Natural killer cell treated with Interleukin-12 subunit alpha and Interleukin-12 subunit beta and Interleukin-15 and Interleukin-18, amount 100 ng/mL, for 72 hours (primary cell): Measurements from ENCODE around the gene C1orf74. TPM values are rescaled to one million over a fixed set of nuclear protein-coding genes. Genes with fewer than 3 reads are reported as not detected.
A peak's percentile ranks its signal among the peaks of the same experiment; 100 is the strongest.
"Not testable (repeated sequence)": the region's sequence is repeated elsewhere in the genome, so short reads cannot be mapped to it uniquely, and the experiment has no call there.

Experiments
- ATAC-seq, 2 donors: fragments of 150-1000 bp; cut with Tn5 transposase in 1 of 2; sonication (Bioruptor Pico), chemical (Tn5 transposase) in 1 of 2; 2 replicates each; pipeline ENCODE4 v1.10.0; 2021
- DNase-seq: peaks from one replicate; pipeline ENCODE4 v3.0.0; 2022; ENCODE audit warnings: low spot score
- H3K27ac Mint-ChIP-seq, 2 donors: 1 replicate in 1 of 2; 2 replicates in 1 of 2; pipeline ENCODE4 v1.8.0; 2022; ENCODE audit warnings: mixed read lengths in 2 of 2, mild to moderate bottlenecking in 1 of 2, moderate library complexity in 1 of 2
- H3K27me3 Mint-ChIP-seq, 2 donors: 1 replicate in 1 of 2; 2 replicates in 1 of 2; pipeline ENCODE4 v1.8.0; 2022; ENCODE audit warnings: mixed read lengths in 2 of 2
- H3K36me3 Mint-ChIP-seq: one replicate; pipeline ENCODE4 v1.8.0; 2022; ENCODE audit warnings: mixed read lengths
- H3K4me1 Mint-ChIP-seq, 2 donors: 1 replicate in 1 of 2; 2 replicates in 1 of 2; pipeline ENCODE4 v1.8.0; 2022; ENCODE audit warnings: low read depth in 2 of 2, mixed read lengths in 2 of 2, mild to moderate bottlenecking in 1 of 2
- H3K4me3 Mint-ChIP-seq: one replicate; pipeline ENCODE4 v1.8.0; 2022; ENCODE audit warnings: mixed read lengths
- H3K9me3 Mint-ChIP-seq: 2 replicates; pipeline ENCODE4 v1.8.0; 2022; ENCODE audit warnings: mixed read lengths
- total RNA-seq, 2 donors: library from RNA; stranded (reverse); gene quantifications; one replicate each; pipeline ENCODE4 v1.2.3, GENCODE V29; 2022

The C1orf74 gene
- total RNA-seq, 2 donors from 2014 or later, result 2.5 to 3.0 TPM

- Mint-ChIP-seq H3K27ac (no peak overlapping the region), H3K9me3 (no peaks in the 10 kb centered on the region), H3K4me1 (no peaks in the 10 kb centered on the region), H3K36me3 (peaks cover 7% of the 10 kb centered on the region), H3K4me3 (no peak overlapping the region), H3K27me3 (no peaks in the 10 kb centered on the region)
- DNase-seq, result no peak
- ATAC-seq, result no peak
Observed at GRCh38 chr1:209797978-209798639, 13.8 kb upstream of the C1orf74 start.

DNA sequence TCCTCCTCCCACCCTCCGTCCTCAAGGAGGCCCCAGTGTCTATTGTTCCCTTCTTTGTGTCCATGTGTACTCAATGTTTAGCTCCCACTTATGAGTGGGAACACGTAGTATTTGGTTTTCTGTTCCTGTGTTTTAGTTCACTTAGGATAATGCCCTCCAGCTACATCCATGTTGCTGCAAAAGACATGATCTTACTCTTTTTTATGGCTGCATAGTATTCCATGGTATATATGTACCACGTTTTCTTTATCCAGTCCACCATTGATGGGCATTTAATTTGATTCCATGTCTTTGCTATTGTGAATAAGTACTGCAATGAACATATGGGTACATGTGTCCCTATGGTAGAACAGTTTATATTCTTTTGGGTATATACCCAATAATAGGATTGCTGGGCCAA, 9.4 kb upstream of the C1orf74 start:
- H3K27ac Mint-ChIP-seq, H3K27me3 Mint-ChIP-seq, H3K4me3 Mint-ChIP-seq, H3K4me1 Mint-ChIP-seq, ATAC-seq, H3K36me3 Mint-ChIP-seq, H3K9me3 Mint-ChIP-seq, DNase-seq: not testable (repeated sequence)

DNA sequence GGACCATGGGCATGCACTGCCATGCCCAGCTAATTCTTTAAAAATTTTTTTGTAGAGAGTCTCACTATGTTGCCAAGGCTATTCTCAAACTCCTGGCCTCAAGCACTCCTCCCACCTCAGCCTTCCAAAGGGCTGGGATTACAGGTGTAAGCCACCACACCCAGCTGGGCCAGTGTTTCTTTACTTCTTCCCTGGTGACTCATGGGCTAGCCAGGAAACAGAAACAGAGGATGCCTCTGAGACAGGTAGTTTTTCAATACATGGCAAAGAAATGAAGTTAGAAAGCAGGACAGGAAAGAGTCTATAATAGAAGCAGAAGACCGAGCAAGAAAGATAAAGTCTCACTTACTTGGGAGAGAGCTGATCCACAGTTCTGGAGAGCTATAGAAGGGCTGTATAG, 7.6 kb upstream of the C1orf74 start:
- Mint-ChIP-seq H3K9me3 (no peaks in the 10 kb centered on the region), H3K4me1 (peaks cover 0 to 2% of the 10 kb centered on the region in 2 donors), H3K36me3 (peaks cover 11% of the 10 kb centered on the region), H3K27me3 (no peaks in the 10 kb centered on the region), H3K4me3 (no peak overlapping the region), H3K27ac (no peak overlapping the region)
- DNase-seq, result no peak
- ATAC-seq, result no peak

GRCh38 chr1:209790286-209791193, 6.2 kb upstream of the C1orf74 start:
- ATAC-seq (no peak), DNase-seq (no peak)
- H3K27ac Mint-ChIP-seq, result peak overlapping the region in 1 of 2 donors; percentile 36
- H3K27me3 Mint-ChIP-seq, result no peaks in the 10 kb centered on the region
- H3K4me3 Mint-ChIP-seq, result no peak overlapping the region
- no peaks in the 10 kb centered on the region for H3K9me3 Mint-ChIP-seq
- peaks cover 11% of the 10 kb centered on the region for H3K36me3 Mint-ChIP-seq
- H3K4me1 Mint-ChIP-seq, result peaks cover under 1 to 5% of the 10 kb centered on the region in 2 donors

GRCh38 chr1:209789245-209789644, 4.9 kb upstream of the C1orf74 start:
- Mint-ChIP-seq H3K9me3 (no peaks in the 10 kb centered on the region), H3K27ac (no peak overlapping the region), H3K4me3 (no peak overlapping the region), H3K36me3 (peaks cover 10% of the 10 kb centered on the region), H3K27me3 (no peaks in the 10 kb centered on the region), H3K4me1 (peaks cover 13 to 18% of the 10 kb centered on the region in 2 donors)
- DNase-seq (no peak), ATAC-seq (no peak)

- ATAC-seq (no peak), DNase-seq (no peak)
- H3K4me3 Mint-ChIP-seq, result no peak overlapping the region
- H3K36me3 Mint-ChIP-seq, result peaks cover 6% of the 10 kb centered on the region
- H3K9me3 Mint-ChIP-seq, result no peaks in the 10 kb centered on the region
- H3K4me1 Mint-ChIP-seq, result peaks cover 26 to 32% of the 10 kb centered on the region in 2 donors
- H3K27ac Mint-ChIP-seq, result no peak overlapping the region
- no peaks in the 10 kb centered on the region for H3K27me3 Mint-ChIP-seq
Observed at GRCh38 chr1:209787551-209787950, 3.2 kb upstream of the C1orf74 start.

DNA sequence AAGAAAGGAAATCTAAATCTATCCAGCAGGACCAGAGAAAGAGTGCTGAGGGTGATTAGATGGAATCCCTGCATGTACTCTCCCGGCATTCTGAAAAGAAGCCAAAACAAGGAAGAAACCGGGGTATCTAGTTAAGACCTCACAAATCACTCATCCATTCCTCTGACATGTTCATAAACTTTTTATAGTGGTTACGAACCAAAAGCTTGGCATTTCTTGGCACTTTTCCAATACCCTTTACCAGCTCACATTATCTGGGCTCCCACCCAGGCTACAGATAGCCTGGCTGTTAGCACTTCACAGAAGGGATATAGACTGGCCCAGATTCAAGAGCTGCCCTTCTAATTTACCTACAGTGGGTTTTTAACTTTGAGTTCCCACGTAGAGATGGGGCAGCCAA, 1.8 kb upstream of the C1orf74 start:
- Mint-ChIP-seq H3K4me1 (peaks cover 29 to 36% of the 10 kb centered on the region in 2 donors), H3K9me3 (no peaks in the 10 kb centered on the region), H3K36me3 (peaks cover 9% of the 10 kb centered on the region), H3K27me3 (no peaks in the 10 kb centered on the region), H3K4me3 (no peak overlapping the region), H3K27ac (peak overlapping the region; percentile 94 to 99)
- ATAC-seq (no peak), DNase-seq (no peak)

- Mint-ChIP-seq H3K4me3 (peak overlapping the region; percentile 88), H3K9me3 (no peaks in the 10 kb centered on the region), H3K27me3 (no peaks in the 10 kb centered on the region), H3K36me3 (peaks cover 9% of the 10 kb centered on the region), H3K27ac (peak overlapping the region; percentile 94 to 99), H3K4me1 (peaks cover 29 to 34% of the 10 kb centered on the region in 2 donors)
- ATAC-seq (no peak), DNase-seq (no peak)
Observed at GRCh38 chr1:209785592-209785991, 1.2 kb upstream of the C1orf74 start.

GRCh38 chr1:209783386-209783785, 973 bp downstream of the C1orf74 start:
- H3K4me3 Mint-ChIP-seq, result peak overlapping the region; percentile 88
- ATAC-seq, result no peak
- DNase-seq, result no peak
- H3K27ac Mint-ChIP-seq, result peak overlapping the region; percentile 94 to 99
- H3K4me1 Mint-ChIP-seq, result peaks cover 37 to 41% of the 10 kb centered on the region in 2 donors
- H3K36me3 Mint-ChIP-seq, result peaks cover 25% of the 10 kb centered on the region
- no peaks in the 10 kb centered on the region for H3K9me3 Mint-ChIP-seq
- no peaks in the 10 kb centered on the region for H3K27me3 Mint-ChIP-seq

GRCh38 chr1:209780268-209780667, 4.1 kb downstream of the C1orf74 start:
- DNase-seq (no peak), ATAC-seq (no peak)
- Mint-ChIP-seq H3K4me3 (no peak overlapping the region), H3K27me3 (no peaks in the 10 kb centered on the region), H3K27ac (peak overlapping the region; percentile 25 to 78), H3K9me3 (no peaks in the 10 kb centered on the region), H3K36me3 (peaks cover 44% of the 10 kb centered on the region), H3K4me1 (peaks cover 44 to 47% of the 10 kb centered on the region in 2 donors)

DNA sequence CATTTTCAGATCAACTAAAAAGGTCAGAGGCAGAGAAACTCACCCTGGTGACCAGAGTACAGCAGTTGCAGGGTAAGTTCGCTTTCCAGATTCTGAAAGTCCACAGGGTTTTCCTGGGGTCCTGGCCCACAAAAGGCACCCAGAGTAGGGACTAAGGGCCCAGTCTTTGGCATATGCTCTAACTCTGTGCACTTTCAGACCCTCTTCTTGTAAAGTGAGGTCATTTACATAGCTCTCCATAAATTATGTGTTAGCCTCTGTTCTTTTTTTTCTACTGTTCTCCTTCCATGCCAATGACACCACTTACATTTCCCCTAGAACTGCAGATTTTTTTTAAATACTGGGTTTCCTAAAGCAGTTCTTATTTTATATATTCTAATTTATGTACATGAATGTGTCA, 6.3 kb downstream of the C1orf74 start:
- peaks cover 41 to 43% of the 10 kb centered on the region in 2 donors for H3K4me1 Mint-ChIP-seq
- no peak overlapping the region for H3K4me3 Mint-ChIP-seq
- H3K9me3 Mint-ChIP-seq, result no peaks in the 10 kb centered on the region
- peak overlapping the region; percentile 25 to 78 for H3K27ac Mint-ChIP-seq
- no peaks in the 10 kb centered on the region for H3K27me3 Mint-ChIP-seq
- peaks cover 61% of the 10 kb centered on the region for H3K36me3 Mint-ChIP-seq
- ATAC-seq, result no peak
- no peak for DNase-seq

GRCh38 chr1:209777587-209777986, 6.8 kb downstream of the C1orf74 start:
- Mint-ChIP-seq H3K4me3 (no peak overlapping the region), H3K27me3 (no peaks in the 10 kb centered on the region), H3K36me3 (peaks cover 63% of the 10 kb centered on the region), H3K9me3 (no peaks in the 10 kb centered on the region), H3K27ac (peak overlapping the region; percentile 25 to 78), H3K4me1 (peaks cover 39 to 42% of the 10 kb centered on the region in 2 donors)
- DNase-seq (no peak), ATAC-seq (no peak)

DNA sequence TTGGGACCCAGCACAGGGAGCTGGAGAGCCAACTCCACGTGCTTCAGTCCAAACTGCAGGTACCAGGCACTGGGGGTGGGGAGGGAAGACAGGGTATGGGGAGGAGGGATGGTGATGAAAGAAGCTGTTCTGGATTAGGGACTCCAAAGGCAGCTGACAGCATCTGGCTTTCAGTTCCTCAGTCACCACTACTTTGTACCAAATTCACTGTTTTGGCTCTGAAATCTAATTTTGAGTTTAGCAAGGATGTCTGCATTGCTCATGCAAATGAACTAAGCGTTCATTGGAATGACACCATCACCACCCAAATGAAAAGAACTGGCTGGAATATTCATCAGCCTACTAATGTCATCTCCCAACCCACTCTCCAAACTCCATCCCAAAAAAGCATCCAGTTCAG, 8.7 kb downstream of the C1orf74 start:
- Mint-ChIP-seq H3K4me3 (no peak overlapping the region), H3K27ac (no peak overlapping the region), H3K36me3 (peaks cover 59% of the 10 kb centered on the region), H3K4me1 (peaks cover 35 to 38% of the 10 kb centered on the region in 2 donors), H3K9me3 (no peaks in the 10 kb centered on the region), H3K27me3 (no peaks in the 10 kb centered on the region)
- ATAC-seq (no peak), DNase-seq (no peak)

- H3K4me3 Mint-ChIP-seq, result no peak overlapping the region
- no peak for ATAC-seq
- H3K36me3 Mint-ChIP-seq, result peaks cover 55% of the 10 kb centered on the region
- H3K27ac Mint-ChIP-seq, result no peak overlapping the region
- DNase-seq, result no peak
- no peaks in the 10 kb centered on the region for H3K9me3 Mint-ChIP-seq
- H3K27me3 Mint-ChIP-seq, result no peaks in the 10 kb centered on the region
- peaks cover 33 to 35% of the 10 kb centered on the region in 2 donors for H3K4me1 Mint-ChIP-seq
Observed at GRCh38 chr1:209774592-209774991, 9.8 kb downstream of the C1orf74 start.
